Aorta (tissue), 5 donors: ENCODE data around the gene LRRC10. TPM values are rescaled to one million over a fixed set of nuclear protein-coding genes. Genes with fewer than 3 reads are reported as not detected.

Experiments used
- ATAC-seq: fragments of 200-7000 bp; cut with Tn5 transposase; one replicate; pipeline ENCODE4 v1.9.1; 2022; ENCODE audit warnings: moderate library complexity; ENCODE audit not compliant: low FRiP score
- DNase-seq, 2 donors: peaks; one replicate each; pipeline ENCODE4 v3.0.0-alpha.2; 2020
- H3K27ac ChIP-seq, 2 donors: one replicate each; pipeline ENCODE4 v1.5.1; 2013; ENCODE audit warnings: low read length in 2 of 2, mild to moderate bottlenecking in 2 of 2, moderate library complexity in 2 of 2, control low read depth in 1 of 2, inconsistent platforms in 1 of 2, low read depth in 1 of 2
- H3K27me3 ChIP-seq, 2 donors: one replicate each; pipeline ENCODE4 v1.6.1; 2013; ENCODE audit warnings: control low read depth in 1 of 2, low read length in 1 of 2, mild to moderate bottlenecking in 1 of 2, moderate library complexity in 1 of 2; ENCODE audit not compliant: insufficient read depth in 2 of 2, control insufficient read depth in 1 of 2
- H3K36me3 ChIP-seq, 2 donors: one replicate each; pipeline ENCODE4 v1.6.1; 2013; ENCODE audit warnings: control low read depth in 1 of 2, low read length in 1 of 2, mild to moderate bottlenecking in 1 of 2; ENCODE audit not compliant: insufficient read depth in 2 of 2, control insufficient read depth in 1 of 2
- H3K4me1 ChIP-seq, 2 donors: one replicate each; pipeline ENCODE4 v1.6.1; 2013; ENCODE audit warnings: low read length in 2 of 2, control low read depth in 1 of 2, mild to moderate bottlenecking in 1 of 2, moderate library complexity in 1 of 2; ENCODE audit not compliant: insufficient read depth in 2 of 2, control insufficient read depth in 1 of 2
- H3K4me3 ChIP-seq, 2 donors: one replicate each; pipeline ENCODE4 v1.5.1; 2013; ENCODE audit warnings: low read length in 2 of 2, control low read depth in 1 of 2, mild to moderate bottlenecking in 1 of 2
- H3K9me3 ChIP-seq: one replicate; pipeline ENCODE4 v1.6.1; 2013; ENCODE audit warnings: mild to moderate bottlenecking, low read length; ENCODE audit not compliant: control insufficient read depth
- WGBS, 2 donors: extraction: QIAGEN DNeasy Blood & Tissue Kit; methylation state at CpG; one replicate each; pipeline ENCODE4 v1.1.7; 2013; 5-methylcytosine and 5-hydroxymethylcytosine counted together
- intact Hi-C, 2 donors: fragments of 100-400 bp; cut with DNase I; formaldehyde crosslinking; loops; one replicate each; pipeline versions ENCODE4 v1.14.2 to v1.15.0; 2022
- long read RNA-seq, 2 donors: library from polyadenylated mRNA; unstranded; transcript quantifications; one replicate each; pipeline ENCODE4 v2.0.0, GENCODE V29; 2020 to 2021
- polyA plus RNA-seq, 2 donors: library from polyadenylated mRNA; stranded (reverse); fragments of 200-250 nt; gene quantifications; one replicate each; pipeline ENCODE4 v1.2.3, GENCODE V29; 2013
- total RNA-seq, 2 donors: library from RNA; stranded (reverse); fragmentation: NEBNext Ultra II Directional; extraction: Animal tissue kit (Norgen Biotek cat#: 25700); gene quantifications; one replicate each; pipeline ENCODE4 v1.2.1, GENCODE V29; 2021
- donor health status: healthy with polysubstance abuse.
- donor health status: Bipolar disorder and iron deficiency.
- donor health status: DM: no; HTN: no; CAD: no.
- donor health status: DM: no; HTN: no; CAD: no.
- donor health status: DM: yes; HTN: yes; CAD: no.

The LRRC10 gene, protein sequence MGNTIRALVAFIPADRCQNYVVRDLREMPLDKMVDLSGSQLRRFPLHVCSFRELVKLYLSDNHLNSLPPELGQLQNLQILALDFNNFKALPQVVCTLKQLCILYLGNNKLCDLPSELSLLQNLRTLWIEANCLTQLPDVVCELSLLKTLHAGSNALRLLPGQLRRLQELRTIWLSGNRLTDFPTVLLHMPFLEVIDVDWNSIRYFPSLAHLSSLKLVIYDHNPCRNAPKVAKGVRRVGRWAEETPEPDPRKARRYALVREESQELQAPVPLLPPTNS
- total RNA-seq (not detected), polyA plus RNA-seq (under 1 TPM in 1 of 2 donors, not detected in 1; 0.25 TPM)
- long read RNA-seq, donor 1, result 0 reads
- long read RNA-seq, donor 2, result 0 reads

DNA sequence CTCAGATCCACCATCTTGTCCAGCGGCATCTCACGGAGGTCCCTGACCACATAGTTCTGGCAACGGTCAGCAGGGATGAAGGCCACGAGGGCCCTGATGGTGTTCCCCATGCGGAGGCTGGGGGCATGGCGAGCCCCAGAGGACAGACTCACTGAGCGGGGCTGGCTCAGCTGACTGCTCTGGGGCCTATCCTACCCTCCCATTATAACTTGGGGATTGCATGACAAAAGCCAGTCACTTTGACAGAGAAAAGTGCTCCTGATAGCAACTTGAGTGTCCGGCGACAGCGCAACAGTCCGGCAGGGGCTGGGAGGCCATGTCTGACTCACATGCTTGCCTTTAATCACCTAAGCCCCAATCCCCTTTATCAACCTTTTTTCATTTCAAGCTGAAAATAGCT is at the start of gene LRRC10:
Gene LRRC10 (minus strand): TSS at position 179 of the 400 bp plus-strand sequence. CDS start 69 bp downstream, at position 110.
- Histone ChIP-seq H3K4me1 (no peaks in the 10 kb centered on the region), H3K36me3 (no peaks in the 10 kb centered on the region), H3K4me3 (no peak within 1 kb of the TSS), H3K27ac (no peak within 1 kb of the TSS), H3K9me3 (no peaks in the 10 kb centered on the region), H3K27me3 (no peaks in the 10 kb centered on the region)
- ATAC-seq (no peak), DNase-seq (no peak)
- intact Hi-C loops, result no loop called here
- 92 to 94% methylated on average over 11 of the region's 11 CpGs for WGBS, 2 donors

DNA sequence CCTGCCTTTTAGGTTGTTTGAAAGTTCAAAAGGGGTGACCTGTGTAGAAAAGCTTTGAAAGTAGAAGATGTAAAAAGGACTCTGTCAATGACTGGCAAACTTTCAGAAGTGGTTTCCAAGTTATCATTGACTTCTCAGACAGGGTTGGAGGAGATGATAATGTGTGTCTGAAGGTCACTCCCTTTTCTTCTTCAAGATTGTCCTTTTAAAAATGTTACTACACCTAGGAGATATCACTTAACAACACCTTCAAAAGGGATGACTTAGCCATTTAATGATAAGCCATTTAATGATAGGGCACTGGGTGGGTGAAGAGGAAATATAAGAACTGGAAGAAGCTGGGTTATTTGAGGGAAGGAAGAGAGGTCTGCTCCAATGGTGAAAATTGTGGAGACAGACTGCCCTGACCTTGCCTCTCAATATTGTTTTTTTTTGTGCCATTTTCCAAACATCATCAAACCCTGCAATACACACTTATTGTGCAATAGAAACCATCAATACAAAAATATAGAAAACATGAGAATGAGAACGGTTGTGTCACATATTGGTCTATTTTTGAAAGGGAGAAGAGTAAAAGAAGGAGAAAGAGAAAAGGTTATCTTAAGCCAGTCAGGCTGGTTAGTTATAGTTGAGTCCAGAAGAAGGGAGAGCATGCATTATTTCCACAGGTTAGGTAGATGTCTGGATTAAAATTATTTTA is 49.6 kb upstream of the LRRC10 start:
- DNase-seq (no peak), ATAC-seq (no peak)
- Histone ChIP-seq H3K36me3 (no peaks in the 10 kb centered on the region), H3K27ac (no peak overlapping the region), H3K4me3 (no peak overlapping the region), H3K4me1 (peaks cover 0 to 3% of the 10 kb centered on the region in 2 donors), H3K27me3 (no peaks in the 10 kb centered on the region), H3K9me3 (no peaks in the 10 kb centered on the region)
- 78 to 88% methylated on average over 1 of the region's 1 CpG for WGBS, 2 donors
- intact Hi-C loops, result no loop called here

DNA sequence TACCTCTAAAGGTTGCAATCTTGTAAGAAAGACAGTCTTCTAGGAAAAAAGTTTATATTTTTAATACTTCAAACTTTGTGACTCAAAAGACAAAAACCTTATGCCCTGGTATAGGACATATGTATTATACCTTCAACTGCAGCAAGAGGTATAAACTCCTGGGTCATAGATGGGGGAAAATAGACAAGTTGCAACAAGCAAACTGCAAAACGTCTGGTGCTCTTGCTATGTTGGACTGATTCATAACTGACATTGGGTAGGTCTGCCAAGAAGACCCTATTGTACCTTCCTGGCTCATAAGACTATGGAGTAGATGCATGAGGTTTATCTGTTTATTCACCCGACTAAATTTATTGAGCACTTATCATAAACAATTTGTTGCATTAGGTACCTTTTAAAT is 47.5 kb upstream of the LRRC10 start:
- H3K9me3 ChIP-seq, result no peaks in the 10 kb centered on the region
- ATAC-seq (no peak), DNase-seq (no peak)
- 66 to 70% methylated on average over 2 of the region's 2 CpGs for WGBS, 2 donors
- no peaks in the 10 kb centered on the region for H3K27me3 ChIP-seq
- H3K4me3 ChIP-seq, result no peak overlapping the region
- intact Hi-C loops, result no loop called here
- no peaks in the 10 kb centered on the region for H3K36me3 ChIP-seq
- H3K27ac ChIP-seq, result no peak overlapping the region
- H3K4me1 ChIP-seq, result peaks cover 0 to 3% of the 10 kb centered on the region in 2 donors

DNA sequence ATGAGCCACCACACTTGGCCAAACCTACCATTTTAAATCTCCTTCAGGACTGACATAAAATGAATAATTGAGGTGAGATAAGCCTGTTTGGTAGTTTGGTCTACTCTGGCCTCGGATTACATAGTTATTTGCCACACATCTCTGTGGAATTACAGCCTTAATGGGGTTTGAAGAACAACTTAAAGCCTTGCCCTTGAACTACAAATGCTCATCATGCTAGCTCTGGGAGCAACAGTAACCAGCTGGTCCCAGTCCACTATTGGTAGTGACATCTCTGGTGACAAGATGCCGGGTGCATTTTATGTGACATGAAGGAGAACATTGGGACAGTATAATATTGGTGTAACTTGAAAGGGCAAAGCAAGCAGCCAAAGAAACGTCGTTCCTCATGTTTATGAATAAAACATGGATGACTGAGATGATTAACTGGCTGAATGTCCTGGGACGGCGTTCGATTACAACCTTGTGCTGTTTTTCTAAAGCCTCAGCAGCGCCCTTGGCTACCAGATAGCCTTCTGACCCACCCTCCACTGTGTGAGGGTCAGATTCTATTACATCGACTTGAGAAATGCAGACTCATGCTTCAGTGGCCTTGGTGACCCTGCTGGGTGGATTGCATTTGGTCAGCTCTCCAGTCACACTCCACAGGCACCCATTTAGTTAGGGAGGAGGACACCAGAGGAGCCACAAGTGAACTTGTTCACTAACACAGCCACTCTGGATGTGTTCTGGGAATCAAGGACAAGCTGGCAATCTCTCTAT is 46.9 kb upstream of the LRRC10 start:
- no peaks in the 10 kb centered on the region for H3K36me3 ChIP-seq
- H3K9me3 ChIP-seq, result no peaks in the 10 kb centered on the region
- DNase-seq, result no peak
- no peak overlapping the region for H3K4me3 ChIP-seq
- intact Hi-C loops, result no loop called here
- H3K27ac ChIP-seq, result no peak overlapping the region
- 63 to 66% methylated on average over 9 of the region's 9 CpGs for WGBS, 2 donors
- H3K4me1 ChIP-seq, result peaks cover 0 to 3% of the 10 kb centered on the region in 2 donors
- ATAC-seq, result no peak
- no peaks in the 10 kb centered on the region for H3K27me3 ChIP-seq

DNA sequence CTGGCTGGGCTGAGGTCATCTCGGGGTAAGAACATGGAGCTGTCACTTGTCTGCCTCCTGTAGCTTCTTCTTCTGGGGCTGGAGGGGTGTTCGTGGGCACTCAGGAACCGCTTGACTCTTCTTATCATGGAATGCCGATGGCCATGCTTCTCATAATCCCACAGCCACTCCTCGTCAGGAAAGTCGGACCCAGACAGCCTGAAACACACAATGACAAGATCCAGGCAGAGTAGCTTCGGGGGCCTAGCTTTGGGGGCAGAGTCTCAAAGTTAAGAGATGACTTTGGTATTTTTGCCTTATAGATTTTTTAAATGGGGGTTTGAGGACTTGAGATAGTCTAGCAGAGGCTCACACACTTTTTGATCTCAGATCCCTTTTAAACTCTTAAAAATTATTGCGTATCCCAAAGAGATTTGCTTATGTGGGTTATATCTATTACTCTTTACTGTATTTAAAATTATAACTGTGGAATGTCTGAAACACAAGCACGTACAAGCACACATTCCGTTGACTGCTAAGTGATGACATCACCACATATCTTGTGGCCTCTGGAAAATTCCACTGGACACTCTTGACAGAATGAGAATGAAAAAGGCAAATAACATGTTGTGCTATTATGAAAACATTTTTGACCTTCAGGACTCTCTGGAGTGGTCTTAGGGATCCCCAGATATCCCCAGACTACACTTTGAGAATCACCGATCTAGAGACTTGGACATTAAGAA is 45.1 kb upstream of the LRRC10 start:
- 38 to 45% methylated on average over 11 of the region's 11 CpGs for WGBS, 2 donors
- ATAC-seq (no peak), DNase-seq (no peak)
- Histone ChIP-seq H3K27ac (peak overlapping the region in 1 of 2 donors; percentile 43), H3K4me3 (no peak overlapping the region), H3K36me3 (no peaks in the 10 kb centered on the region), H3K27me3 (no peaks in the 10 kb centered on the region), H3K9me3 (no peaks in the 10 kb centered on the region), H3K4me1 (peaks cover 0 to 3% of the 10 kb centered on the region in 2 donors)
- intact Hi-C loops, result no loop called here

DNA sequence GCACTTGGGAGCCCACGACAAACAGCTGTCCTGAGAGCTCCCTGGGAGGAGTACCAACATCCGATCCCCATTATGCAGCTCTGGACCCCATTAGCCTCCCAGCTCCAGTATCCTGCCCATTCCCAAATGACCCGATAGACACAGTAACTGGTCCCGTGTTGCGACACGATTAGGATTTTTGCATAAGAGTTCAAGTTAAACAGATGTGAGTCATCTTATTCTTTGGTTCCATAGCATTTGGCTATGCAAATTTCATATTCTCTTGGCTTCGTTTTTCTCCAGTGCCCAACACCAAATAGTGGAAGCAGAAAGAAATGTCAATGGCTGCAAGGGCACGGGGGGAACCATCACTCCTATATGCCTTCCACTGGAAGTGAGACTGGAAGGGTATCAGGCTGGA is 43.0 kb upstream of the LRRC10 start:
- Histone ChIP-seq H3K9me3 (no peaks in the 10 kb centered on the region), H3K4me3 (no peak overlapping the region), H3K27me3 (no peaks in the 10 kb centered on the region), H3K36me3 (no peaks in the 10 kb centered on the region), H3K4me1 (peaks cover 0 to 3% of the 10 kb centered on the region in 2 donors), H3K27ac (no peak overlapping the region)
- intact Hi-C loops, result no loop called here
- 84 to 93% methylated on average over 8 of the region's 8 CpGs for WGBS, 2 donors
- no peak for ATAC-seq
- no peak for DNase-seq

DNA sequence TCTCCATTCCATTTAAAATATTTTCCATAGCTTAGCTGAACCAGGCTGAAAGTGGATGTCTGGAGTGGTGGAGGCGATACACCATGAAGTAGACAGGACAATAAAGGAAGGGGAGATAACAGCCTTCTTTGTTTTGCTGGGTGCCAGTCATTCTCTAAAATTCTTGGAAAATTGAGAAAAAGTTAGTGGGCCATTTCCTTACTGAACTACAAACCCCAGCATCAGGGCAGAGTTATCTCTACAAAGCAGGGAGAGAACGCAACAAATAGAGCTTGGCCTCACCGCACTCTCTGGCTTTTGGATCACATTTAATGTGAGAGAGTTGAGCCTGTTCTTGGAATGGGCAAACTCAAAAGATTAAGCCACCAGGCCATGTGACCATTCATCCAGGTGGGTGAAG is 41.2 kb upstream of the LRRC10 start:
- intact Hi-C loops, result no loop called here
- no peak overlapping the region for H3K27ac ChIP-seq
- ATAC-seq, result no peak

DNA sequence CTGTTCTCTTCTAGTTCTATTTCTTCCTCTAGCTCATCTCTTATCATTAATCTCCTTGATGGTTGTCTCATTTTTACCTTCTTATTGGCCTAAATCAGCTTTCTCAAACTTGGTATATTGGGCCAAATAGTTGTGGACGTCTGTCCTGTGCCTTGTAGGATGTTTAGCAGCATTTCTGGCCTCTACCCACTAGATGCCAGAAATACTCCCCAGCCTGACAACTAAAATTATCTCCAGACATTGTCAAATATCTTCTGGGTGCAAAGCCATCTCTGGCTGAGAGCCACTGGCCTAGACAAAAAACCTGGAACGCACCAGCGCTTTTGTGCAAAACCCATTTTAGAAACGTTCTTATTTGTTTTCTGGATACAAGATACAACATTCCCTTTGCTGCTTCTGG is 38.8 kb upstream of the LRRC10 start:
- Histone ChIP-seq H3K27me3 (no peaks in the 10 kb centered on the region), H3K36me3 (no peaks in the 10 kb centered on the region), H3K9me3 (no peaks in the 10 kb centered on the region), H3K4me1 (no peaks in the 10 kb centered on the region), H3K27ac (no peak overlapping the region), H3K4me3 (no peak overlapping the region)
- ATAC-seq, result no peak
- intact Hi-C loops, result no loop called here
- WGBS, 2 donors, result 54 to 55% methylated on average over 4 of the region's 4 CpGs
- no peak for DNase-seq

More for the DNA sequence above, 41.2 kb upstream of the LRRC10 start:
- no peak for DNase-seq
- WGBS, 2 donors, result 92 to 94% methylated on average over 3 of the region's 3 CpGs
- H3K36me3 ChIP-seq, result no peaks in the 10 kb centered on the region
- H3K27me3 ChIP-seq, result no peaks in the 10 kb centered on the region
- H3K4me3 ChIP-seq, result no peak overlapping the region
- peaks cover 0 to 3% of the 10 kb centered on the region in 2 donors for H3K4me1 ChIP-seq
- H3K9me3 ChIP-seq, result no peaks in the 10 kb centered on the region
